ENCODE results near the gene TPRKB.
"Not testable (repeated sequence)": the region's sequence is repeated elsewhere in the genome, so short reads cannot be mapped to it uniquely, and the experiment has no call there.

TPRKB gene

GRCh38 chr2:73716543-73717250, 20.4 kb downstream of the TPRKB start:
- DNase-seq (ENCODE audit: low read depth, low spot score): no peak
- no peaks in the 10 kb centered on the region for H3K4me1 ChIP-seq (ENCODE audit: control insufficient read depth, insufficient read depth, low read length)
- H3K4me3 ChIP-seq (ENCODE audit: low read length): no peak overlapping the region
- H3K27ac ChIP-seq (ENCODE audit: low read length): no peak overlapping the region
- WGBS (ENCODE audit: insufficient coverage, insufficient read length): no CpG with 5 or more reads among the region's 8 CpGs
- H3K27me3 ChIP-seq (ENCODE audit: control insufficient read depth, insufficient read depth, low read length): 0 out of 2 replicates have a peak, but pooled peaks cover 2% of the 10 kb centered on the region
- peaks cover 2% of the 10 kb centered on the region for H3K9me3 ChIP-seq (ENCODE audit: control insufficient read depth, insufficient read depth, low read length)
- no peaks in the 10 kb centered on the region for H3K36me3 ChIP-seq (ENCODE audit: control insufficient read depth, insufficient read depth, low read length)

GRCh38 chr2:73714091-73714490, 23.1 kb downstream of the TPRKB start:
- DNase-seq (ENCODE audit: low read depth, low spot score): no peak
- no CpG with 5 or more reads among the region's 2 CpGs for WGBS (ENCODE audit: insufficient coverage, insufficient read length)
- Histone ChIP-seq H3K4me1 (ENCODE audit: control insufficient read depth, insufficient read depth, low read length) (no peaks in the 10 kb centered on the region), H3K27me3 (ENCODE audit: control insufficient read depth, insufficient read depth, low read length) (no peaks in the 10 kb centered on the region), H3K27ac (ENCODE audit: low read length) (no peak overlapping the region), H3K9me3 (ENCODE audit: control insufficient read depth, insufficient read depth, low read length) (peaks cover under 1% of the 10 kb centered on the region), H3K4me3 (ENCODE audit: low read length) (no peak overlapping the region), H3K36me3 (ENCODE audit: control insufficient read depth, insufficient read depth, low read length) (no peaks in the 10 kb centered on the region)

- WGBS (ENCODE audit: insufficient coverage, insufficient read length): no CpG with 5 or more reads among the region's 9 CpGs
- no peaks in the 10 kb centered on the region for H3K36me3 ChIP-seq (ENCODE audit: control insufficient read depth, insufficient read depth, low read length)
Measured at GRCh38 chr2:73708527-73708926, 28.6 kb downstream of the TPRKB start.

GRCh38 chr2:73707636-73708035, 29.5 kb downstream of the TPRKB start:
- Histone ChIP-seq H3K4me1 (ENCODE audit: control insufficient read depth, insufficient read depth, low read length) (no peaks in the 10 kb centered on the region), H3K36me3 (ENCODE audit: control insufficient read depth, insufficient read depth, low read length) (no peaks in the 10 kb centered on the region), H3K9me3 (ENCODE audit: control insufficient read depth, insufficient read depth, low read length) (no peaks in the 10 kb centered on the region), H3K27me3 (ENCODE audit: control insufficient read depth, insufficient read depth, low read length) (no peaks in the 10 kb centered on the region), H3K4me3 (ENCODE audit: low read length) (no peak overlapping the region), H3K27ac (ENCODE audit: low read length) (no peak overlapping the region)
- no peak for DNase-seq (ENCODE audit: low read depth, low spot score)
- no CpG with 5 or more reads among the region's 3 CpGs for WGBS (ENCODE audit: insufficient coverage, insufficient read length)

More at GRCh38 chr2:73708527-73708926, 28.6 kb downstream of the TPRKB start:
- Histone ChIP-seq H3K27ac (ENCODE audit: low read length) (no peak overlapping the region), H3K27me3 (ENCODE audit: control insufficient read depth, insufficient read depth, low read length) (no peaks in the 10 kb centered on the region), H3K9me3 (ENCODE audit: control insufficient read depth, insufficient read depth, low read length) (no peaks in the 10 kb centered on the region), H3K4me3 (ENCODE audit: low read length) (no peak overlapping the region), H3K4me1 (ENCODE audit: control insufficient read depth, insufficient read depth, low read length) (no peaks in the 10 kb centered on the region)
- no peak for DNase-seq (ENCODE audit: low read depth, low spot score)

DNA sequence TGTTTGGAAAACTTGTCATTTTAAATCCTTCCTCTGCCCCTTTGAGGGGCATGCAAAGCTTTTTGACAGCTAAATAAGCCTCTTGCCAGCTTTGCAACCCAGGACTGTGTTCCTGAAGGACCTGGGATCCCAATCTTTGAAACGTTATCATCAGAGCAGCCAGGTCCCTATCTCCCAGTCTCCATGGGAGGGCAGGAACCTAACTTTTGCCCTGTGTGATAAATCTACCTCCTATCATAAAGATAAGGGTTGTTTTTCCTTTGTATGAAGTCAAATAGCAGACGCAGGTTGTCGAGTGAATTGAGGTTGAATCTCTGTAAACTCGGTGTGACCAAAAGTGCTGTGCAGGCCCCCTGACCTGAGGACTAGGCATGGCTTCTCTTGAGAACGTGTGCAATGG, 30.1 kb downstream of the TPRKB start:
- H3K4me3 ChIP-seq (ENCODE audit: low read length): no peak overlapping the region
- H3K4me1 ChIP-seq (ENCODE audit: control insufficient read depth, insufficient read depth, low read length): no peaks in the 10 kb centered on the region
- no peak for DNase-seq (ENCODE audit: low read depth, low spot score)
- no CpG with 5 or more reads among the region's 5 CpGs for WGBS (ENCODE audit: insufficient coverage, insufficient read length)
- no peaks in the 10 kb centered on the region for H3K36me3 ChIP-seq (ENCODE audit: control insufficient read depth, insufficient read depth, low read length)
- H3K27ac ChIP-seq (ENCODE audit: low read length): no peak overlapping the region
- no peaks in the 10 kb centered on the region for H3K27me3 ChIP-seq (ENCODE audit: control insufficient read depth, insufficient read depth, low read length)
- H3K9me3 ChIP-seq (ENCODE audit: control insufficient read depth, insufficient read depth, low read length): no peaks in the 10 kb centered on the region

GRCh38 chr2:73705091-73705490, 32.1 kb downstream of the TPRKB start:
- H3K36me3 ChIP-seq (ENCODE audit: control insufficient read depth, insufficient read depth, low read length): no peaks in the 10 kb centered on the region
- DNase-seq (ENCODE audit: low read depth, low spot score): no peak
- no peaks in the 10 kb centered on the region for H3K27me3 ChIP-seq (ENCODE audit: control insufficient read depth, insufficient read depth, low read length)
- no peaks in the 10 kb centered on the region for H3K4me1 ChIP-seq (ENCODE audit: control insufficient read depth, insufficient read depth, low read length)
- H3K27ac ChIP-seq (ENCODE audit: low read length): no peak overlapping the region
- no CpG with 5 or more reads among the region's 7 CpGs for WGBS (ENCODE audit: insufficient coverage, insufficient read length)
- H3K4me3 ChIP-seq (ENCODE audit: low read length): no peak overlapping the region
- H3K9me3 ChIP-seq (ENCODE audit: control insufficient read depth, insufficient read depth, low read length): no peaks in the 10 kb centered on the region

GRCh38 chr2:73704285-73704684, 32.9 kb downstream of the TPRKB start:
- no peak overlapping the region for H3K27ac ChIP-seq (ENCODE audit: low read length)
- H3K36me3 ChIP-seq (ENCODE audit: control insufficient read depth, insufficient read depth, low read length): no peaks in the 10 kb centered on the region
- no peak overlapping the region for H3K4me3 ChIP-seq (ENCODE audit: low read length)
- DNase-seq (ENCODE audit: low read depth, low spot score): no peak
- no peaks in the 10 kb centered on the region for H3K4me1 ChIP-seq (ENCODE audit: control insufficient read depth, insufficient read depth, low read length)
- no peaks in the 10 kb centered on the region for H3K27me3 ChIP-seq (ENCODE audit: control insufficient read depth, insufficient read depth, low read length)
- no CpG with 5 or more reads among the region's 6 CpGs for WGBS (ENCODE audit: insufficient coverage, insufficient read length)
- H3K9me3 ChIP-seq (ENCODE audit: control insufficient read depth, insufficient read depth, low read length): no peaks in the 10 kb centered on the region

DNA sequence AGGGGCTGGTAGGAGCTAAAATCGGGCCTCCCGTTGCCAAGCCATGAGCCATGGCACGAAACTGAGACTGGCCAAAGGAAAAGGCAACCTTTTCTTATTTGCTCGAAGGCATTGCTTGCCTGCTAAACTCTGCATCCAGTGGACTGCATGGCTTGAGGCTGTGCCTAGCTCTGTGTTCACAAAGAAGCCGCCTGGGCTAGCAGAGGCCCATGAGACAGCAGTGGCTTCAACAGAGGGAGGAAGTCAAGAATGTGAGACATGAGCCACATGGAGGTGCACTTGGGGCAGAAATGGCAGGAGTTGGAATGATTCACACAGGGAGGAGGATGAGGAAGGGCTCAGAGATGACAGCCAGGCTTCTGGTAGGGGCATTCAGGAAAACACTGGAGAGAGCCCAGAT, 33.5 kb downstream of the TPRKB start:
- Histone ChIP-seq H3K27me3 (ENCODE audit: control insufficient read depth, insufficient read depth, low read length) (no peaks in the 10 kb centered on the region), H3K9me3 (ENCODE audit: control insufficient read depth, insufficient read depth, low read length) (no peaks in the 10 kb centered on the region), H3K27ac (ENCODE audit: low read length) (no peak overlapping the region), H3K36me3 (ENCODE audit: control insufficient read depth, insufficient read depth, low read length) (no peaks in the 10 kb centered on the region), H3K4me1 (ENCODE audit: control insufficient read depth, insufficient read depth, low read length) (no peaks in the 10 kb centered on the region), H3K4me3 (ENCODE audit: low read length) (no peak overlapping the region)
- WGBS (ENCODE audit: insufficient coverage, insufficient read length): no CpG with 5 or more reads among the region's 5 CpGs
- DNase-seq (ENCODE audit: low read depth, low spot score): no peak

GRCh38 chr2:73702852-73703493, 34.2 kb downstream of the TPRKB start:
- H3K9me3 ChIP-seq (ENCODE audit: control insufficient read depth, insufficient read depth, low read length); H3K27ac ChIP-seq (ENCODE audit: low read length); H3K27me3 ChIP-seq (ENCODE audit: control insufficient read depth, insufficient read depth, low read length); H3K4me1 ChIP-seq (ENCODE audit: control insufficient read depth, insufficient read depth, low read length); H3K36me3 ChIP-seq (ENCODE audit: control insufficient read depth, insufficient read depth, low read length); H3K4me3 ChIP-seq (ENCODE audit: low read length); DNase-seq (ENCODE audit: low read depth, low spot score): not testable (repeated sequence)
- WGBS (ENCODE audit: insufficient coverage, insufficient read length): no CpG with 5 or more reads among the region's 3 CpGs

- Histone ChIP-seq H3K36me3 (ENCODE audit: control insufficient read depth, insufficient read depth, low read length) (no peaks in the 10 kb centered on the region), H3K27me3 (ENCODE audit: control insufficient read depth, insufficient read depth, low read length) (no peaks in the 10 kb centered on the region), H3K27ac (ENCODE audit: low read length) (no peak overlapping the region), H3K9me3 (ENCODE audit: control insufficient read depth, insufficient read depth, low read length) (no peaks in the 10 kb centered on the region), H3K4me1 (ENCODE audit: control insufficient read depth, insufficient read depth, low read length) (no peaks in the 10 kb centered on the region), H3K4me3 (ENCODE audit: low read length) (no peak overlapping the region)
- no CpG with 5 or more reads among the region's 8 CpGs for WGBS (ENCODE audit: insufficient coverage, insufficient read length)
- DNase-seq (ENCODE audit: low read depth, low spot score): no peak
Measured at GRCh38 chr2:73701968-73702665, 35.0 kb downstream of the TPRKB start.
